Lower leg skin (tissue), 3 donors: ENCODE data around the gene HACD1.

Experiments
- CTCF ChIP-seq, 3 donors: fragments of 450-650 bp; IDR thresholded peaks; one replicate each; pipeline ENCODE4 v1.5.1; 2016; ENCODE audit warnings: antibody characterized with exemption in 3 of 3, mild to moderate bottlenecking in 3 of 3, moderate library complexity in 2 of 3
- POLR2A ChIP-seq, 2 donors: fragments of 450-650 bp; IDR thresholded peaks; one replicate each; pipeline ENCODE4 v1.6.1; 2016 to 2017; ENCODE audit warnings: antibody characterized with exemption in 2 of 2, mild to moderate bottlenecking in 1 of 2, moderate library complexity in 1 of 2

GRCh38 chr10:17649836-17650235, 32.7 kb upstream of the HACD1 start:
- TF ChIP-seq CTCF (IDR thresholded peaks at IDR 0.05) (no peak), POLR2A (IDR thresholded peaks at IDR 0.05) (no peak)
